Neural progenitor cell (in vitro differentiated cells): Measurements from ENCODE around the gene KIF26A. TPM values are rescaled to one million over a fixed set of nuclear protein-coding genes. Genes with fewer than 3 reads are reported as not detected.

Source experiments
- DNase-seq: peaks from one replicate; pipeline ENCODE4 v3.0.0-alpha.2; 2016; ENCODE audit warnings: low spot score
- H2AFZ ChIP-seq: fragments of 200-600 bp; sonication (generic); replicated peaks from 2 replicates; pipeline ENCODE4 v1.6.1; 2016; ENCODE audit warnings: antibody characterized with exemption
- H3F3A ChIP-seq: fragments of 200-600 bp; sonication (generic); 2 replicates; pipeline ENCODE4 v1.6.1; 2016; ENCODE audit warnings: antibody characterized with exemption, low read depth
- H3K27ac ChIP-seq: fragments of 200-600 bp; sonication (generic); 2 replicates; pipeline ENCODE4 v1.5.1; 2016; ENCODE audit warnings: mild to moderate bottlenecking
- H3K27me3 ChIP-seq: fragments of 200-600 bp; sonication (generic); 2 replicates; pipeline ENCODE4 v1.6.1; 2016; ENCODE audit warnings: mild to moderate bottlenecking, moderate library complexity
- H3K36me3 ChIP-seq: fragments of 200-600 bp; sonication (generic); 2 replicates; pipeline ENCODE4 v1.5.1; 2016
- H3K4me1 ChIP-seq: fragments of 200-600 bp; sonication (generic); 2 replicates; pipeline ENCODE4 v1.6.1; 2016; ENCODE audit warnings: mixed run types
- H3K4me2 ChIP-seq: fragments of 200-600 bp; sonication (generic); 2 replicates; pipeline ENCODE4 v1.6.1; 2016
- H3K4me3 ChIP-seq: fragments of 200-600 bp; sonication (generic); 2 replicates; pipeline ENCODE4 v1.5.1; 2016
- H3K79me2 ChIP-seq: fragments of 200-600 bp; sonication (generic); 2 replicates; pipeline ENCODE4 v1.6.1; 2016; ENCODE audit warnings: low read depth
- H3K9ac ChIP-seq: fragments of 200-600 bp; sonication (generic); 2 replicates; pipeline ENCODE4 v1.6.1; 2016
- H3K9me3 ChIP-seq: fragments of 200-600 bp; sonication (generic); 2 replicates; pipeline ENCODE4 v1.5.1; 2016; ENCODE audit warnings: low read depth
- H4K20me1 ChIP-seq: fragments of 200-600 bp; sonication (generic); 2 replicates; pipeline ENCODE4 v1.6.1; 2016; ENCODE audit warnings: low read depth
- H3K27ac Mint-ChIP-seq: 3 replicates; pipeline ENCODE4 v1.8.0; 2021; ENCODE audit warnings: mixed read lengths
- H3K27me3 Mint-ChIP-seq: 2 replicates; pipeline ENCODE4 v1.8.0; 2022; ENCODE audit warnings: low read depth, mild to moderate bottlenecking, inconsistent platforms, moderate library complexity, mixed read lengths; ENCODE audit not compliant: insufficient read depth
- H3K36me3 Mint-ChIP-seq: 3 replicates; pipeline ENCODE4 v1.8.0; 2021; ENCODE audit warnings: mixed read lengths
- H3K4me1 Mint-ChIP-seq: 3 replicates; pipeline ENCODE4 v1.8.0; 2021; ENCODE audit warnings: mixed read lengths
- H3K4me3 Mint-ChIP-seq: 3 replicates; pipeline ENCODE4 v1.8.0; 2021; ENCODE audit warnings: mild to moderate bottlenecking, moderate library complexity, mixed read lengths
- H3K9me3 Mint-ChIP-seq: 3 replicates; pipeline ENCODE4 v1.8.0; 2020; ENCODE audit warnings: mixed read lengths
- CTCF ChIP-seq: fragments of 200-600 bp; sonication (generic); IDR thresholded peaks from 2 replicates; pipeline ENCODE4 v1.5.1; 2017; ENCODE audit warnings: antibody characterized with exemption, mild to moderate bottlenecking
- EZH2 ChIP-seq: fragments of 200-600 bp; sonication (generic); IDR thresholded peaks from 2 replicates; pipeline ENCODE4 v1.6.1; 2017; ENCODE audit warnings: antibody characterized with exemption, mild to moderate bottlenecking, moderate library complexity
- EZH2phosphoT487 ChIP-seq: fragments of 200-600 bp; sonication (generic); IDR thresholded peaks from 2 replicates; pipeline ENCODE4 v1.6.1; 2017; ENCODE audit warnings: antibody characterized with exemption
- total RNA-seq: library from RNA; depleted of rRNA; stranded (reverse); fragments of >200 nt; gene quantifications from 2 replicates; pipeline ENCODE4 v1.2.3, GENCODE V29; 2015; ENCODE audit warnings: low replicate concordance

The KIF26A gene
- total RNA-seq, 1 donor from 2014 or later: 6.1 TPM

DNA sequence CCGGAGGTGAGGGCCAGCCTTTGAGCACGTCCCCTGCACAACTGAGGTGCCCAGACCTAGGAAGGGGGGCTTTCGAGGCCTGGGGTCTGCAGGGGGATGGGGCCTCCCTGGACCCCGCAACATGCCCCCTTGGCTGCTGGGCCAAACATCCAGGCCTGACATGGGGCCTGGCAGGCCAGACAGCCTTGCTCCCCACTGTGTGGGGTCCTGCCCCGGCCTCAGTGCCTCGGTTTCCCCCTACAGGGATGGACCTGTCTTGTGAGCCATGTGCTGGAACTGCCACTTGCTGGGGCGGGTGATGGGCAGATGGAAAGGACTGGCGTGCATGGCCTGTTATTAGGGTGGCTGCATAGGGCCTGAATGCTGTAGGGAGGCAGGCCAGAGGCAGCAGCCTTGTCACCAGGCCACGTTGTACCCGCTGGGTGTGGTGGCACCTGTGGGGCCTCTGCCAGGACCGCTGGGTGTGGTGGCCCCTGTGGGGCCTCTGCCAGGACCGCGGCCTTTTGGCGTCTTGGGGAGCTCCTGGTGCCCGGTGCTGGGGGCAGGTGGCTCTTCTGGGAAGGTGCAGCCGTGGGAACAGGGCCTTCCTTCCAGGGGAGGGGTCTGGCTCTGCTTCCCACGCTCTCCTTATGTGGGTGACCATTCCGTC, 32.4 kb upstream of the KIF26A start:
- no peaks in the 10 kb centered on the region for H3F3A ChIP-seq
- H2AFZ ChIP-seq: no peak overlapping the region
- Mint-ChIP-seq H3K27me3 (peaks cover 4% of the 10 kb centered on the region), H3K4me3 (no peak overlapping the region), H3K36me3 (no peaks in the 10 kb centered on the region), H3K9me3 (no peaks in the 10 kb centered on the region), H3K4me1 (peaks cover 15% of the 10 kb centered on the region), H3K27ac (no peak overlapping the region)
- H3K4me1 ChIP-seq: peaks cover 18% of the 10 kb centered on the region
- H3K4me3 ChIP-seq: no peak overlapping the region
- H3K79me2 ChIP-seq: no peaks in the 10 kb centered on the region
- no peak for TF ChIP-seq EZH2
- no peak for TF ChIP-seq EZH2phosphoT487
- no peak for TF ChIP-seq CTCF
- no peaks in the 10 kb centered on the region for H3K9me3 ChIP-seq
- H3K9ac ChIP-seq: no peak overlapping the region
- no peaks in the 10 kb centered on the region for H4K20me1 ChIP-seq
- no peak for DNase-seq
- H3K36me3 ChIP-seq: no peaks in the 10 kb centered on the region
- H3K27ac ChIP-seq: no peak overlapping the region
- H3K4me2 ChIP-seq: no peak overlapping the region
- no peaks in the 10 kb centered on the region for H3K27me3 ChIP-seq

DNA sequence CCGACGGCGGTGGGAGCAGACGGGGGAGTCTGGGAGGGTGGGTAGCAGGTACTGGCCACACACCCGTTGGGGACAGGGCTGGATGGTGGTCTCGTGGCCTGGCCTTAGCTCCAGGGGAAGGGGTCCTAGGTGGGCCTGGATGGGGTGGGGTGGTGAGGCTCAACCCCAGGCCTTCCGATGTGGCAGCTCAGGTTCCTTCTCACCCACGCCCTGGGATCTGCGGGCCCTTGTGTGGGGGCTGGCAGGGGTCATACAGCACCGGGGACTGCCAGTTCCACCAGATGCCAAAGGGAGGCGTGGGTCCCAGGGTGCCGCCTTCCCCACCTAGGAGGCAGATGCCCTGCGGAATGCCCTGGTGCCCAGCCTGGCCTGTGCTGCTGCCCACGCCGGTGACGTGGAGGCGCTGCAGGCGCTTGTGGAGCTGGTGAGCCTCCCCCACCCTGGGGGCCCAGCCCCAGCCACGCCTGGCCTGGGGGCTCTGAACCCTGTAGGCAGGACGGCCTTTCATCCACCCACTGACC, 31.9 kb upstream of the KIF26A start:
- Histone ChIP-seq H3K27ac (no peak overlapping the region), H3F3A (no peaks in the 10 kb centered on the region), H3K9me3 (no peaks in the 10 kb centered on the region), H3K4me1 (peaks cover 18% of the 10 kb centered on the region), H3K9ac (no peak overlapping the region), H3K36me3 (no peaks in the 10 kb centered on the region), H3K4me3 (no peak overlapping the region), H2AFZ (no peak overlapping the region), H3K79me2 (no peaks in the 10 kb centered on the region), H4K20me1 (no peaks in the 10 kb centered on the region), H3K4me2 (no peak overlapping the region), H3K27me3 (no peaks in the 10 kb centered on the region)
- TF ChIP-seq EZH2: no peak
- no peak for TF ChIP-seq CTCF
- TF ChIP-seq EZH2phosphoT487: no peak
- peaks cover 17% of the 10 kb centered on the region for H3K4me1 Mint-ChIP-seq
- no peak for DNase-seq
- no peaks in the 10 kb centered on the region for H3K36me3 Mint-ChIP-seq
- no peak overlapping the region for H3K4me3 Mint-ChIP-seq
- H3K27me3 Mint-ChIP-seq: peaks cover 4% of the 10 kb centered on the region
- no peaks in the 10 kb centered on the region for H3K9me3 Mint-ChIP-seq
- no peak overlapping the region for H3K27ac Mint-ChIP-seq

DNA sequence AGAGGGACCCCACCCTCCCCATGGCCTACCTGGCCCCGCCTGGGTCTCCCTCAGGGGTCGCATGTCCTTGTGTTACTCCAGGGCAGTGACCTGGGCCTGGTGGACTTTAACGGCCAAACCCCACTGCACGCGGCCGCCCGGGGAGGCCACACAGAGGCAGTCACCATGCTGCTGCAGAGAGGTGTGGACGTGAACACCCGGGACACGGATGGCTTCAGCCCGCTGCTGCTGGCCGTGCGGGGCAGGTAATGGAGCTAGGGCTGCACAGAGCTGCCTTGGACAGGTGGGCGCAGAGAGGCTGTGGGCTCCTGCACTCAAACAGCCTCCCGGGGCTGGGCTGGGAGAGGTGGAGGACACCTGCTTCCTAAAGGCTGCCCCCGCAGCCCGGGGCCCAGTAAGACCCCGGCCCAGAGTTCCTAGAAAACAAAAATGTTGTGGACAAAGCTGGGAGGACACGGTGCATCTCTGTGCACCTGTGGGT, 31.2 kb upstream of the KIF26A start:
- no peak overlapping the region for H3K27ac ChIP-seq
- no peaks in the 10 kb centered on the region for H3K79me2 ChIP-seq
- Mint-ChIP-seq H3K36me3 (no peaks in the 10 kb centered on the region), H3K27ac (no peak overlapping the region), H3K4me1 (peaks cover 17% of the 10 kb centered on the region), H3K27me3 (peaks cover 4% of the 10 kb centered on the region), H3K4me3 (no peak overlapping the region), H3K9me3 (no peaks in the 10 kb centered on the region)
- H3K27me3 ChIP-seq: no peaks in the 10 kb centered on the region
- no peak for DNase-seq
- no peak overlapping the region for H3K4me3 ChIP-seq
- no peak overlapping the region for H3K9ac ChIP-seq
- TF ChIP-seq EZH2 (no peak), EZH2phosphoT487 (no peak), CTCF (no peak)
- H3F3A ChIP-seq: no peaks in the 10 kb centered on the region
- no peaks in the 10 kb centered on the region for H3K36me3 ChIP-seq
- H3K4me1 ChIP-seq: peaks cover 18% of the 10 kb centered on the region
- H3K4me2 ChIP-seq: no peak overlapping the region
- H4K20me1 ChIP-seq: no peaks in the 10 kb centered on the region
- no peak overlapping the region for H2AFZ ChIP-seq
- H3K9me3 ChIP-seq: no peaks in the 10 kb centered on the region
